Heart right ventricle (tissue), 16 donors: Measurements from ENCODE around the gene WDFY1. TPM values are rescaled to one million over a fixed set of nuclear protein-coding genes. Genes with fewer than 3 reads are reported as not detected.

ENCODE experiments used
- ATAC-seq, 8 donors: fragments of 200-7000 bp; cut with Tn5 transposase; one replicate each; pipeline ENCODE4 v1.9.1; 2020; ENCODE audit warnings: mild to moderate bottlenecking in 8 of 8, moderate library complexity in 8 of 8, moderate number of reproducible peaks in 1 of 8
- DNase-seq, 2 donors: peaks; one replicate each; pipeline ENCODE4 v3.0.0-alpha.2; 2020
- H3K27ac ChIP-seq, 10 donors: fragments of 200-600 bp; sonication (generic) in 2 of 10; one replicate each; pipeline versions ENCODE4 v1.5.0 to v1.8.0; 2020 to 2022; ENCODE audit warnings: mild to moderate bottlenecking in 3 of 10
- H3K27me3 ChIP-seq, 7 donors: fragments of 200-600 bp; one replicate each; pipeline ENCODE4 v1.8.0; 2021 to 2022; ENCODE audit warnings: mild to moderate bottlenecking in 2 of 7
- H3K36me3 ChIP-seq, 9 donors: fragments of 200-600 bp; sonication (generic) in 1 of 9; one replicate each; pipeline versions ENCODE4 v1.5.0 to v1.8.0; 2020 to 2022; ENCODE audit warnings: mild to moderate bottlenecking in 2 of 9
- H3K4me1 ChIP-seq, 9 donors: fragments of 200-600 bp; sonication (generic) in 1 of 9; one replicate each; pipeline versions ENCODE4 v1.5.0 to v1.8.0; 2020 to 2022; ENCODE audit warnings: mild to moderate bottlenecking in 4 of 9
- H3K4me3 ChIP-seq, 10 donors: fragments of 200-600 bp; sonication (generic) in 2 of 10; one replicate each; pipeline versions ENCODE4 v1.5.0 to v1.8.0; 2020 to 2022; ENCODE audit warnings: mild to moderate bottlenecking in 7 of 10, moderate library complexity in 2 of 10
- H3K9me3 ChIP-seq, 11 donors: fragments of 200-600 bp in 10 of 11; sonication (generic) in 2 of 11; one replicate each; pipeline versions ENCODE4 v1.5.0 to v1.8.0; 2013 to 2022; ENCODE audit warnings: mild to moderate bottlenecking in 2 of 11, control low read depth in 1 of 11, moderate library complexity in 1 of 11
- WGBS, 2 donors: extraction: QIAGEN DNeasy Blood & Tissue Kit; methylation state at CpG; one replicate each; pipeline ENCODE4 v1.1.7; 2013; ENCODE audit warnings: inconsistent platforms in 1 of 2; 5-methylcytosine and 5-hydroxymethylcytosine counted together
- intact Hi-C, 10 donors: fragments of 100-400 bp; cut with DNase I; formaldehyde crosslinking; loops; one replicate each; pipeline versions ENCODE4 v1.11.1 to v1.14.2; 2022
- polyA plus RNA-seq, 2 donors: library from polyadenylated mRNA; stranded (reverse); fragments of 200-250 nt; gene quantifications; one replicate each; pipeline ENCODE4 v1.2.3, GENCODE V29; 2013
- total RNA-seq, 10 donors: library from RNA; stranded (reverse); fragmentation: NEBNext Ultra II Directional in 3 of 10; extraction: Animal tissue kit (Norgen Biotek cat#: 25700) in 3 of 10; gene quantifications; one replicate each; pipeline versions ENCODE4 v1.2.1 to v1.2.4, GENCODE V29; 2021 to 2023
- TF ChIP-seq, protein P1 (sequence below), 9 donors: fragments of 200-600 bp; sonication (generic) in 2 of 9; IDR thresholded peaks; one replicate each; pipeline versions ENCODE4 v1.5.0 to v1.8.0; 2021 to 2022; ENCODE audit warnings: antibody characterized with exemption in 9 of 9, mild to moderate bottlenecking in 5 of 9, moderate library complexity in 1 of 9
- donor health status: Arrhythmogenic right ventricular cardiomyopathy.
- donor health status: ischemic (EF 13 %, LVEDD 7.1; RV severe dilation, severe dysfunction).
- donor health status: healthy with polysubstance abuse.
- donor health status: DM: no; HTN: yes; CAD: no.
- donor health status: DM: no; HTN: no; CAD: no.
- donor health status: ischemic (EF 25% LVEDD 6.9; RV normal size, moderate dysfunction).
- donor health status: ischemic (EF 25% LVEDD 5.7; RV mildly dilated, moderate dysfunction).
- donor health status: healthy.
- donor health status: DM: yes; HTN: yes; CAD: no.
- donor health status: Ischemic cardiomyopathy.
- donor health status: ischemic (EF 35%, LVEDD 5.7; RV mildly dilated, moderate dysfunction).
- donor health status: nonischemic (EF 11% LVEDD 7.7; RV severe dilation, severe dysfunction).
- donor health status: DM: yes; HTN: yes; CAD: no.
- donor health status: PGD.
- donor health status: ischemic (EF 29% LVEDD 5.4; RV normal size, mild dysfunction).
- donor health status: nonischemic (EF 23%, LVEDD 6.1; RV moderate dilation, normal function).

The WDFY1 gene
- total and polyA plus RNA-seq, 12 donors, result 8.1 to 25.9 (median 14.3) TPM

- peaks cover 0 to 6% (median 0%) of the 10 kb centered on the region in 9 donors for H3K4me1 ChIP-seq
- 86 to 95% methylated on average over 3 of the region's 3 CpGs for WGBS, 2 donors
- TF ChIP-seq, protein P1, sequence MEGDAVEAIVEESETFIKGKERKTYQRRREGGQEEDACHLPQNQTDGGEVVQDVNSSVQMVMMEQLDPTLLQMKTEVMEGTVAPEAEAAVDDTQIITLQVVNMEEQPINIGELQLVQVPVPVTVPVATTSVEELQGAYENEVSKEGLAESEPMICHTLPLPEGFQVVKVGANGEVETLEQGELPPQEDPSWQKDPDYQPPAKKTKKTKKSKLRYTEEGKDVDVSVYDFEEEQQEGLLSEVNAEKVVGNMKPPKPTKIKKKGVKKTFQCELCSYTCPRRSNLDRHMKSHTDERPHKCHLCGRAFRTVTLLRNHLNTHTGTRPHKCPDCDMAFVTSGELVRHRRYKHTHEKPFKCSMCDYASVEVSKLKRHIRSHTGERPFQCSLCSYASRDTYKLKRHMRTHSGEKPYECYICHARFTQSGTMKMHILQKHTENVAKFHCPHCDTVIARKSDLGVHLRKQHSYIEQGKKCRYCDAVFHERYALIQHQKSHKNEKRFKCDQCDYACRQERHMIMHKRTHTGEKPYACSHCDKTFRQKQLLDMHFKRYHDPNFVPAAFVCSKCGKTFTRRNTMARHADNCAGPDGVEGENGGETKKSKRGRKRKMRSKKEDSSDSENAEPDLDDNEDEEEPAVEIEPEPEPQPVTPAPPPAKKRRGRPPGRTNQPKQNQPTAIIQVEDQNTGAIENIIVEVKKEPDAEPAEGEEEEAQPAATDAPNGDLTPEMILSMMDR (IDR thresholded peaks at IDR 0.05), result no peak
- peaks cover 0 to 100% (median 51%) of the 10 kb centered on the region in 9 donors for H3K36me3 ChIP-seq
- ATAC-seq (no peak), DNase-seq (no peak)
- H3K27me3 ChIP-seq, result no peaks in the 10 kb centered on the region
- H3K9me3 ChIP-seq, result no peaks in the 10 kb centered on the region
- H3K27ac ChIP-seq, result no peak overlapping the region
- intact Hi-C loops, result no loop called here
- no peak overlapping the region for H3K4me3 ChIP-seq
These were observed 60.7 kb downstream of the WDFY1 start for GRCh38 chr2:223884399-223884798.

DNA sequence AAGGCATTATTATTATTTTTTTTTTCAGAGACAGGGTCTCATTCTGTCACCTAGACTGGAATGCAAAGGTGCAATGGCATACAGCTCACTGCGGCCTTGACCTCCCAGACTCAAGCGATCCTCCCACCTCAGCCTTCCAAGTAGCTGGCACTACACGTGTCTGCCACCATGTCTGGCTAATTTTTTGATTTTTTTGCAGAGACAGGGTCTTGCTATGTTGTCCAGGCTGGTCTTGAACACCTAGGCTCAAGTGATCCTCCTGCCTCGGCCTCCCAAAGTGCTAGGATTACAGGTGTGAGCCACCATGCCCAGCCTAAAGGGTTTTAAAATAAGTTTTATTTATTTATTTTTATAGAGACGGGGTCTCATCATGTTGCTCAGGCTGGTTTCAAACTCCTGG lies 62.4 kb downstream of the WDFY1 start:
- Histone ChIP-seq H3K36me3 (peaks cover 0 to 100% (median 65%) of the 10 kb centered on the region in 9 donors), H3K4me1 (peaks cover 0 to 6% (median 0%) of the 10 kb centered on the region in 9 donors), H3K4me3 (no peak overlapping the region), H3K27ac (no peak overlapping the region), H3K27me3 (no peaks in the 10 kb centered on the region), H3K9me3 (no peaks in the 10 kb centered on the region)
- ATAC-seq (no peak), DNase-seq (no peak)
- 97 to 99% methylated on average over 5 of the region's 5 CpGs for WGBS, 2 donors
- intact Hi-C loops, result no loop called here
- TF ChIP-seq, protein P1 (IDR thresholded peaks at IDR 0.05), result no peak

DNA sequence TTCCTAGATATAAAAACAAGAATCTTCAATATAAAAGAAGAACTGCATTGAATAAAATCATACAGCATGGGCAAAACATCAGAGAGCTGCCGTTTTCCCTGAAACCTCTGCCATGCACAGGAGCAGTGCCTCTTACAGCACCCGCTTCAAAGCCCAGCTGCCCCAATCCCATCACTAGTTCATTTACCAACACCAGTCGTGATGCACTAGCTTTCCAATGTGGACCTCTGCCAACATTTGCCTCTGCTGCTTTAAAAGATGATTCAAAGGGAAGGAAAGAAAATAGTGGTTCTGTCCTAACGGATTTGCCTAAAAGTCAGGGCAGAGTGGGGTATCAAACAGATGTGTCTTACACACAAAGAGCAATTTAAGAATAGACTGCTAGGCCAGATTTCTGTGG lies 64.3 kb downstream of the WDFY1 start:
- peaks cover 0 to 100% (median 79%) of the 10 kb centered on the region in 9 donors for H3K36me3 ChIP-seq
- TF ChIP-seq, protein P1 (IDR thresholded peaks at IDR 0.05), result no peak
- DNase-seq (no peak), ATAC-seq (no peak)
- intact Hi-C loops, result no loop called here
- H3K4me3 ChIP-seq, result no peak overlapping the region
- H3K27ac ChIP-seq, result no peak overlapping the region
- H3K9me3 ChIP-seq, result no peaks in the 10 kb centered on the region
- no peaks in the 10 kb centered on the region for H3K4me1 ChIP-seq
- WGBS, 2 donors, result 73 to 76% methylated on average over 4 of the region's 4 CpGs
- H3K27me3 ChIP-seq, result no peaks in the 10 kb centered on the region

- Histone ChIP-seq H3K27ac (no peak overlapping the region), H3K27me3 (no peaks in the 10 kb centered on the region), H3K4me1 (no peaks in the 10 kb centered on the region), H3K4me3 (no peak overlapping the region), H3K9me3 (peaks cover 0 to 5% (median 0%) of the 10 kb centered on the region in 11 donors), H3K36me3 (peaks cover 0 to 100% (median 59%) of the 10 kb centered on the region in 9 donors)
- intact Hi-C loops, result no loop called here
- DNase-seq (no peak), ATAC-seq (no peak)
- 94 to 97% methylated on average over 6 of the region's 6 CpGs for WGBS, 2 donors
- TF ChIP-seq, protein P1 (IDR thresholded peaks at IDR 0.05), result no peak
These were observed 67.3 kb downstream of the WDFY1 start for GRCh38 chr2:223877721-223878410.
